ENCODE data around the gene RRAGC. TPM values are rescaled to one million over a fixed set of nuclear protein-coding genes. Genes with fewer than 3 reads are reported as not detected.

The RRAGC gene
- total RNA-seq, 5 donors from 2014 or later (not counting 1 experiment from before 2014, with no cell fraction given) = 14.8 to 22.1 (median 18.8) TPM

DNA sequence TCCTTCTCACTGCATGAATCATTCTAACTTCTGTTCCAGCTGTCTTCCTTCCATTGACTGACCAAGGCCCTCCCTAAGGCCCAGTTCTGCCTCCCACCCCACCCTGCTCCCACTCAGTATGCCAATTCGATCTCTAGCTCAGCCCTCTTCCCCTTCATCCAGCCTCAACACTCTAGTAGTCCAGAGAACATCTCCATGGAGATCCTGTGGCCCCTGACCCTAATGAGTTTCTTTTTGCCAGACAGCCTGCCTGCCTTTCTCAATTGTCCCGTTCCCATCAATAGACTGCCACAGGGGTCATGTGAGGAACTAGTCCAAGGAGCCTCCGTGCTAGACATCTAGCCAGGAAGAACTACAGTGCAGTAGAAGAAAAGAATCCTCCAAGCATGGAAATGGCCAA lies 26.4 kb downstream of the RRAGC start:
- Histone ChIP-seq H3K36me3 (ENCODE audit: control insufficient read depth in 2 of 2, extremely low read depth in 1 of 2, insufficient read depth in 1 of 2, low read length in 1 of 2) (peaks cover 0 to 2% of the 10 kb centered on the region in 2 donors), H3K27me3 (replicated peaks in 1 of 2; ENCODE audit: control insufficient read depth in 2 of 2, extremely low read depth in 1 of 2, insufficient read depth in 2 of 2, low read length in 1 of 2) (peaks cover 2 to 16% of the 10 kb centered on the region in 2 experiments), H3K9me3 (no peaks in the 10 kb centered on the region), H3K4me3 (ENCODE audit: control insufficient read depth in 1 of 2, extremely low read depth in 1 of 2, low read length in 1 of 2) (no peak overlapping the region), H3K4me1 (ENCODE audit: control insufficient read depth in 1 of 2, extremely low read depth in 1 of 2, insufficient read depth in 2 of 2, low read length in 2 of 2) (no peaks in the 10 kb centered on the region), H3K27ac (ENCODE audit: low read length) (no peak overlapping the region)
- H3K9me3 Mint-ChIP-seq = no peaks in the 10 kb centered on the region
- no peak overlapping the region for H3K4me3 Mint-ChIP-seq
- WGBS (ENCODE audit: insufficient coverage) = 61% methylated on average over 2 of the region's 3 CpGs
- DNase-seq (no peak), ATAC-seq (replicated peaks in 1 of 4) (no peak)
- POLR2A ChIA-PET = no interaction called here
- H3K27me3 Mint-ChIP-seq = peaks cover 16 to 27% of the 10 kb centered on the region in 2 donors
- no peak overlapping the region for H3K27ac Mint-ChIP-seq
- CTCF ChIA-PET = interaction anchor here in 1 of 2 donors (0.6 kb wide), 1 partner anchor 9 kb away, joined by 4 read pairs; no protein-coding TSS in a partner anchor
- peaks cover 0 to 3% (median 2%) of the 10 kb centered on the region in 3 donors for H3K4me1 Mint-ChIP-seq
- peaks cover 6% of the 10 kb centered on the region for H3K36me3 Mint-ChIP-seq

GRCh38 chr1:38832370-38832734 lies 27.2 kb downstream of the RRAGC start:
- Mint-ChIP-seq H3K36me3 (no peaks in the 10 kb centered on the region), H3K27ac (no peak overlapping the region), H3K27me3 (peaks cover 16 to 27% of the 10 kb centered on the region in 2 donors), H3K4me3 (no peak overlapping the region), H3K4me1 (peaks cover 0 to 3% (median 2%) of the 10 kb centered on the region in 3 donors), H3K9me3 (no peaks in the 10 kb centered on the region)
- Histone ChIP-seq H3K4me1 (ENCODE audit: control insufficient read depth in 1 of 2, extremely low read depth in 1 of 2, insufficient read depth in 2 of 2, low read length in 2 of 2) (no peaks in the 10 kb centered on the region), H3K27ac (ENCODE audit: low read length) (no peak overlapping the region), H3K36me3 (ENCODE audit: control insufficient read depth in 2 of 2, extremely low read depth in 1 of 2, insufficient read depth in 1 of 2, low read length in 1 of 2) (no peaks in the 10 kb centered on the region), H3K9me3 (no peaks in the 10 kb centered on the region), H3K4me3 (ENCODE audit: control insufficient read depth in 1 of 2, extremely low read depth in 1 of 2, low read length in 1 of 2) (no peak overlapping the region), H3K27me3 (replicated peaks in 1 of 2; ENCODE audit: control insufficient read depth in 2 of 2, extremely low read depth in 1 of 2, insufficient read depth in 2 of 2, low read length in 1 of 2) (peaks cover 2 to 16% of the 10 kb centered on the region in 2 experiments)
- ChIA-PET POLR2A (no interaction called here), CTCF (interaction anchor here in 1 of 2 donors (0.8 kb wide), 1 partner anchor 10 kb away, joined by 3 read pairs; no protein-coding TSS in a partner anchor)
- DNase-seq (no peak), ATAC-seq (replicated peaks in 1 of 4) (no peak)
- WGBS (ENCODE audit: insufficient coverage) = 80% methylated on average over 1 of the region's 3 CpGs

DNA sequence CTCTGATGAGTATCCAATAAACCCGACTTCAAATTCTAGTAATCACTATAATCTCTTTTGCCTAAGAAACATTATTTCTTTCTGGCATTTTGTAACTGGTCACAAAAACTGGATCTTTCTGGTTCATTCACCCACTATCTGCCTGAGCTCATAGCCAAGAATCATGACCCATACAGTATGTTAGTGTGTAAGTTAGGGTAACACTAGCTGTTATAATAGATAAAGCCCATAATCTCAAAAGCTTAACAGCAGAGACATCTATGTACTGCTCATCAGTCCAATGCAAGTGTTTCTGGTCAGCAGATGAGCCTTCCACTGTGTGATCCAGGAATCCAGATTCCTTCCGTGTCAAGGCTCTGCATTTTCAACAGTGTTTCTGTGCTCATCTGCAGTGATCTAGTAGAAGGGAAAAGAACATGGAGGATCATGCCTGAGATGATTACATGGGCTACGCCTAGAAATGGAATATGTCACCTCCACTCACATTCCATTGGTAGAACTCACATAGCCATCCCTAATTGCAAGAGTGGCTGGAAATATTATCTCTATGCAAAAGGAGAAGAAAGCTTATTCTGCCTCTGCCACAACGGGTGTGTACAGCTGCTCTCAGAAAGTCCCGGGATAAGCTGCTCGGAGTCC lies 27.7 kb downstream of the RRAGC start:
- H3K4me1 Mint-ChIP-seq = peaks cover 0 to 3% (median 2%) of the 10 kb centered on the region in 3 donors
- no peak overlapping the region for H3K27ac ChIP-seq (ENCODE audit: low read length)
- ChIA-PET CTCF (interaction anchor here in 1 of 2 donors (0.8 kb wide), 1 partner anchor 11 kb away, joined by 3 read pairs; no protein-coding TSS in a partner anchor), POLR2A (no interaction called here)
- no peaks in the 10 kb centered on the region for H3K36me3 Mint-ChIP-seq
- H3K36me3 ChIP-seq (ENCODE audit: control insufficient read depth in 2 of 2, extremely low read depth in 1 of 2, insufficient read depth in 1 of 2, low read length in 1 of 2) = no peaks in the 10 kb centered on the region
- H3K4me3 ChIP-seq (ENCODE audit: control insufficient read depth in 1 of 2, extremely low read depth in 1 of 2, low read length in 1 of 2) = no peak overlapping the region
- DNase-seq (no peak), ATAC-seq (replicated peaks in 1 of 4) (no peak)
- WGBS (ENCODE audit: insufficient coverage) = 91% methylated on average over 3 of the region's 6 CpGs
- no peaks in the 10 kb centered on the region for H3K4me1 ChIP-seq (ENCODE audit: control insufficient read depth in 1 of 2, extremely low read depth in 1 of 2, insufficient read depth in 2 of 2, low read length in 2 of 2)
- no peak overlapping the region for H3K27ac Mint-ChIP-seq
- H3K4me3 Mint-ChIP-seq = no peak overlapping the region
- H3K9me3 ChIP-seq = no peaks in the 10 kb centered on the region
- peaks cover 16 to 29% of the 10 kb centered on the region in 2 donors for H3K27me3 Mint-ChIP-seq
- H3K27me3 ChIP-seq (replicated peaks in 1 of 2; ENCODE audit: control insufficient read depth in 2 of 2, extremely low read depth in 1 of 2, insufficient read depth in 2 of 2, low read length in 1 of 2) = peaks cover 2 to 16% of the 10 kb centered on the region in 2 experiments
- no peaks in the 10 kb centered on the region for H3K9me3 Mint-ChIP-seq

GRCh38 chr1:38829368-38829767 lies 30.2 kb downstream of the RRAGC start:
- DNase-seq = no peak
- no peaks in the 10 kb centered on the region for H3K9me3 ChIP-seq
- no peaks in the 10 kb centered on the region for H3K4me1 Mint-ChIP-seq
- H3K27ac ChIP-seq (ENCODE audit: low read length) = no peak overlapping the region
- no peaks in the 10 kb centered on the region for H3K36me3 Mint-ChIP-seq
- no CpG with 5 or more reads among the region's 1 CpG for WGBS (ENCODE audit: insufficient coverage)
- ATAC-seq (replicated peaks in 1 of 4) = no peak
- peaks cover 34 to 40% of the 10 kb centered on the region in 2 donors for H3K27me3 Mint-ChIP-seq
- H3K27me3 ChIP-seq (replicated peaks in 1 of 2; ENCODE audit: control insufficient read depth in 2 of 2, extremely low read depth in 1 of 2, insufficient read depth in 2 of 2, low read length in 1 of 2) = peaks cover 2 to 25% of the 10 kb centered on the region in 2 experiments
- H3K9me3 Mint-ChIP-seq = no peaks in the 10 kb centered on the region
- H3K36me3 ChIP-seq (ENCODE audit: control insufficient read depth in 2 of 2, extremely low read depth in 1 of 2, insufficient read depth in 1 of 2, low read length in 1 of 2) = no peaks in the 10 kb centered on the region
- ChIA-PET POLR2A (no interaction called here), CTCF (no interaction called here)
- no peaks in the 10 kb centered on the region for H3K4me1 ChIP-seq (ENCODE audit: control insufficient read depth in 1 of 2, extremely low read depth in 1 of 2, insufficient read depth in 2 of 2, low read length in 2 of 2)
- H3K4me3 ChIP-seq (ENCODE audit: control insufficient read depth in 1 of 2, extremely low read depth in 1 of 2, low read length in 1 of 2) = no peak overlapping the region
- H3K4me3 Mint-ChIP-seq = no peak overlapping the region
- no peak overlapping the region for H3K27ac Mint-ChIP-seq

DNA sequence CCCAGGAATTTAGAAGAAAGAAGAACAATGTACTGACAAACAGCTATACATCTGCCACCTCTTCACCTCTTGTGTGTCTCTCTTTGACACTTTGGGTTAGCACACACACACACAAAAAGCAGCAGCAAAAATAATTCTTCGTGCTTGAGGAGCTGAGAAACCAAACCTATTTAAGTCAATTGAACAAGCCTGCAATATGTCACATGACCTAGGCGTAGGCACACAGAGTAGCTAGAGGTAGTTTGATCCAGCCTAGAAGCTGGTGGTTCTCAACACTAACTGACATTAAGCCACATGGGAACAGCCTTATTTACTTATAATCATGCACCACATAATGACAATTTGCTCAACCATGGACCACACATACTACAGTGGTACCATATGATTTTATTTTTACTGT lies 32.3 kb downstream of the RRAGC start:
- no peak for DNase-seq
- Mint-ChIP-seq H3K9me3 (no peaks in the 10 kb centered on the region), H3K36me3 (no peaks in the 10 kb centered on the region), H3K4me3 (no peak overlapping the region), H3K27ac (no peak overlapping the region), H3K27me3 (peaks cover 35 to 38% of the 10 kb centered on the region in 2 donors), H3K4me1 (no peaks in the 10 kb centered on the region)
- no peaks in the 10 kb centered on the region for H3K36me3 ChIP-seq (ENCODE audit: control insufficient read depth in 2 of 2, extremely low read depth in 1 of 2, insufficient read depth in 1 of 2, low read length in 1 of 2)
- peaks cover 0 to 31% of the 10 kb centered on the region in 2 experiments for H3K27me3 ChIP-seq (replicated peaks in 1 of 2; ENCODE audit: control insufficient read depth in 2 of 2, extremely low read depth in 1 of 2, insufficient read depth in 2 of 2, low read length in 1 of 2)
- ChIA-PET POLR2A (interaction anchor here in 1 of 2 donors (0.6 kb wide), 1 partner anchor 288 kb away, joined by 5 read pairs; no protein-coding TSS in a partner anchor), CTCF (interaction anchor here in 1 of 2 donors (0.5 kb wide), 1 partner anchor 17 kb away, joined by 4 read pairs; no protein-coding TSS in a partner anchor)
- H3K4me3 ChIP-seq (ENCODE audit: control insufficient read depth in 1 of 2, extremely low read depth in 1 of 2, low read length in 1 of 2) = no peak overlapping the region
- no peaks in the 10 kb centered on the region for H3K9me3 ChIP-seq
- ATAC-seq (replicated peaks in 1 of 4) = no peak
- no peaks in the 10 kb centered on the region for H3K4me1 ChIP-seq (ENCODE audit: control insufficient read depth in 1 of 2, extremely low read depth in 1 of 2, insufficient read depth in 2 of 2, low read length in 2 of 2)
- no peak overlapping the region for H3K27ac ChIP-seq (ENCODE audit: low read length)
- WGBS (ENCODE audit: insufficient coverage) = 60% methylated on average over 1 of the region's 2 CpGs

DNA sequence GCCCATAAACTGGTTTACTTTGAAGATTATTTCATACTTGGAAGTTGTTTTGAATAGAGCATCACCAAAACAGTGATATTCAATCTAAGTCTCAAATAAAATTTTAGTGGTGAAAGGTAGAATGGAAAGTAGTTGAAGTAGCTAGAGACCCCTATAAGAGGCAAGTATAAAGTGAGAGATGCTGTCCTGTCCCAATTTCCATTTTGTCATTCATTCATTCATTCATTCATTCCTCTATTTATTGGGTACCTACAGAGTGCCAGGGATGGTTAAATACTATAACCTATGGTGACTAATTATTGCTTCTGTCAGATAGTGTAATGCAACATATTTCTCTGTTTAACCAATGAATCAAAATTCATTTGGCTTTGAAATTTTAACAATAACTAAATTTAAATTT lies 32.7 kb downstream of the RRAGC start:
- no peaks in the 10 kb centered on the region for H3K4me1 ChIP-seq (ENCODE audit: control insufficient read depth in 1 of 2, extremely low read depth in 1 of 2, insufficient read depth in 2 of 2, low read length in 2 of 2)
- H3K4me3 ChIP-seq (ENCODE audit: control insufficient read depth in 1 of 2, extremely low read depth in 1 of 2, low read length in 1 of 2) = no peak overlapping the region
- H3K27me3 Mint-ChIP-seq = peaks cover 39 to 41% of the 10 kb centered on the region in 2 donors
- H3K27ac Mint-ChIP-seq = no peak overlapping the region
- H3K36me3 Mint-ChIP-seq = no peaks in the 10 kb centered on the region
- no peak overlapping the region for H3K4me3 Mint-ChIP-seq
- H3K9me3 ChIP-seq = no peaks in the 10 kb centered on the region
- POLR2A ChIA-PET = interaction anchor here in 1 of 2 donors (0.6 kb wide), 1 partner anchor 288 kb away, joined by 5 read pairs; no protein-coding TSS in a partner anchor
- CTCF ChIA-PET = interaction anchor here in 1 of 2 donors (0.5 kb wide), 1 partner anchor 17 kb away, joined by 4 read pairs; no protein-coding TSS in a partner anchor
- H3K9me3 Mint-ChIP-seq = no peaks in the 10 kb centered on the region
- DNase-seq (no peak), ATAC-seq (replicated peaks in 1 of 4) (no peak)
- no peaks in the 10 kb centered on the region for H3K36me3 ChIP-seq (ENCODE audit: control insufficient read depth in 2 of 2, extremely low read depth in 1 of 2, insufficient read depth in 1 of 2, low read length in 1 of 2)
- H3K4me1 Mint-ChIP-seq = no peaks in the 10 kb centered on the region
- no peak overlapping the region for H3K27ac ChIP-seq (ENCODE audit: low read length)
- peaks cover 0 to 31% of the 10 kb centered on the region in 2 experiments for H3K27me3 ChIP-seq (replicated peaks in 1 of 2; ENCODE audit: control insufficient read depth in 2 of 2, extremely low read depth in 1 of 2, insufficient read depth in 2 of 2, low read length in 1 of 2)

Data from T-cell (primary cell).